NCI-H1105 treated with DMSO at 0.1 percent for 48 hours (cell line): ENCODE measurements around the gene TET2.
"Not testable (repeated sequence)": the region's sequence is repeated elsewhere in the genome, so short reads cannot be mapped to it uniquely, and the experiment has no call there.

Experiments
- DNase-seq: peaks from one replicate; lab custom pipeline; 2025; lab: John Stamatoyannopoulos, UW

TET2 gene

GRCh38 chr4:105291925-105292324 lies 145.2 kb downstream of the TET2 start:
- DNase-seq = no peak

DNA sequence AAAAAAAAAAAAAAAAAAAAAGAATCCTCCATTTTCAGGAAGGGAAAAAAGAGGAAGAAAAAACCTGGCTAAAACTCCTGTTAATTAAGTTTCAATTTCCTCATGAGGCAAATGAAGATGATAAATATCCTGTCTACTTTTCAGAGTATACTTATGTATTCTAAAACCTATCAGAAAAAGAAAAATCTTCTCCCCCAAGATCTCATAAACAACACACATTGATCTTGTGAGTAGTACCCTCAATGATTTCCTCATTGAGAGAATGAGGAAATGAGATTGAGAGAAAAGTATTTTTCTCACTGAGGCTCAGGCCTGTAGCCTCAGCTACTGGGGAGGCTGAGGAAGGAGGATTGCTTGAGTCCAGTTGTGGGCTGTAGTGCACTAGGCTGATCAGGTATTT lies 146.7 kb downstream of the TET2 start:
- DNase-seq = no peak

DNA sequence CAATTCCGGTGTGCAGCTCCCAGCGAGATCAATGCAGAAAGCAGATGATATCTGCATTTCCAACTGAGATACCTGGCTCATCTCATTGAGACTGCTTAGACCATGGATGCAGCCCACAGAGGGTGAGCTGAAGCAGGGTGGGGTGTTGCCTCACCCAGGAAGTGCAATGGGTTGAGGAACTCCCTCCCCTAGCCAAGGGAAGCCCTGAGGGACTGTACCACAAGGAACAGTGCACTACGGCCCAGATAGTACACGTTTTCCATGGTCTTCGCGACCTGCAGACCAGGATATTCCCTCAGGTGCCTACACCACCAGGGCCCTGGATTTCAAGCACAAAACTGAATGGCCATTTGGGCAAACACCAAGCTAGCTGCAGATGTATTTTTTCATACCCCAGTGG lies 150.0 kb downstream of the TET2 start:
- no peak for DNase-seq

GRCh38 chr4:105299027-105299426 lies 152.4 kb downstream of the TET2 start:
- DNase-seq = not testable (repeated sequence)

- no peak for DNase-seq
Measured at GRCh38 chr4:105304085-105304484, 157.4 kb downstream of the TET2 start.

GRCh38 chr4:105305019-105305836 lies 158.6 kb downstream of the TET2 start:
- DNase-seq = no peak

DNA sequence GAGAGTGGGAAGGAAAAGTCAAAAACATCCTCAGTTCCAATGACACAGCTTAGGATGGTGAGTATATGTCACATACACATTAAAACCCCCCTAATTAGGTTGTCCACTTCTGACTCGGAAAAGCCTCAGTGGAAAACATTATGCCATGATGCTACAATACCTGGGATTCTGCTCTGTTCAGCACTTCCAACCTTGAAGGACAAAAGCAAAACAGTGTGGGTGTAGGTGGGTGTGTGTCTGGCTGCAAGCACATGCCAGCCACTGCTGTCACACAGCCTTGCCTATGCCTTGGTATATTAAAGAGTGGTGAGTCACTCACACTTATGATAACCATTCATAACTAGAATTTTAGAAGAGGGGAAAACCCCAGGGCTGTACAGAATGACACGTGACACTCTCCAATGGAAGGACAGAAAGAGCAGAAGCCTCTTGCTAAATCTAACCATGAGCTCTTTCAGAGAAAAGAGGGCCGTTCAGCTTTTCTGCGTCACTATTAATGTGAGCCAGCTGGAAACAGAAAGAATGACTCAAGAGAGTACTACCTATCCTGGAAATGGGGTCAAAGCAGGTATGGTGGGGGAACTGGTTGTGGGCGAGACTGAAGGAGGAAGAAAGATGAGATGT lies 159.6 kb downstream of the TET2 start:
- no peak for DNase-seq

- no peak for DNase-seq
Measured at GRCh38 chr4:105306820-105307219, 160.1 kb downstream of the TET2 start.

GRCh38 chr4:105318486-105318885 lies 171.8 kb downstream of the TET2 start:
- no peak for DNase-seq

DNA sequence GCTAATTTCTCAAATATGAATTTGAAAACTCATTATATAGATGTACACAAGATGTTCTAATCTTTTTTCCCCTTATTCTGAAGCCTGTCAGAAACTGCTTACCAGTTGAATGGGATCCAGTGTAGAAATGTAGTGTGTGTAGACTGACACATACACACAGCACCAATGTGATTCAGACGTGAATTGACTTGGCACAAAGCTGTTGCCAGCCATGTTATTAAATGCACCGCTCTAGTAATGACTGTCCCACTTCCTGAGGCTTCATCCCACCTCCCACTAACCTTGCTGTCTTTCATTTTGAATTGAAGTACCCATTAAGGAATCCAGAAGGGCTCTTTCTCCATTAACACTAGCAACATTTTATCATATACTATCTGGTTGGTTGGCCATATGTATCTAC lies 180.5 kb downstream of the TET2 start:
- DNase-seq = no peak

DNA sequence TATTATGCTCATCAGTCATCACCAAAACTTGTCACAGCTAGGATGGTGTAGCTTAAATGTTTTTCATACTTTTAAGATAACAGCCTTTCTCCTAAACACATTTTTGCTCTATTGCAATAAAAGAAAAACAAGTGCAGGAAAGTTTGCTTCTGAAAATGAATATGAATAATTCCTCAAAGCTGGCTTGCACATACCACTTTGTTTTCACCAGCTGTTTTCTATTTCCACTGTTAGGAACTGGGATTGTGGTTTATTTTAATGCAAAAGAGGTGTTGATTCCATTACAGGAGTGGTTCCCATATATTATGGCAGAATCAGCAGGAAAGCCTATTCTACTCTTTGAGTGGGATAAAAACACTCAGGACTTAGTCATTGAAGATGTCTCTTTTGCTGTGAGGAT lies 181.3 kb downstream of the TET2 start:
- no peak for DNase-seq

- no peak for DNase-seq
Measured at GRCh38 chr4:105329081-105329480, 182.4 kb downstream of the TET2 start.
